Sigmoid colon (tissue), 3 donors: Measurements from ENCODE around the gene USO1.

Source experiments
- POLR2A ChIP-seq, 2 donors: fragments of 450-650 bp; IDR thresholded peaks; one replicate each; pipeline ENCODE4 v1.6.1; 2016; ENCODE audit warnings: antibody characterized with exemption in 2 of 2, mild to moderate bottlenecking in 2 of 2, moderate library complexity in 2 of 2
- TF ChIP-seq, protein P1 (sequence below), 4 experiments: fragments of 450-650 bp in 3 of 4; fragments of 200-600 bp in 1 of 4; IDR thresholded peaks; one replicate each; pipeline ENCODE4 v1.5.1; 2016 to 2019; ENCODE audit warnings: antibody characterized with exemption in 4 of 4, mild to moderate bottlenecking in 3 of 4, moderate library complexity in 2 of 4

DNA sequence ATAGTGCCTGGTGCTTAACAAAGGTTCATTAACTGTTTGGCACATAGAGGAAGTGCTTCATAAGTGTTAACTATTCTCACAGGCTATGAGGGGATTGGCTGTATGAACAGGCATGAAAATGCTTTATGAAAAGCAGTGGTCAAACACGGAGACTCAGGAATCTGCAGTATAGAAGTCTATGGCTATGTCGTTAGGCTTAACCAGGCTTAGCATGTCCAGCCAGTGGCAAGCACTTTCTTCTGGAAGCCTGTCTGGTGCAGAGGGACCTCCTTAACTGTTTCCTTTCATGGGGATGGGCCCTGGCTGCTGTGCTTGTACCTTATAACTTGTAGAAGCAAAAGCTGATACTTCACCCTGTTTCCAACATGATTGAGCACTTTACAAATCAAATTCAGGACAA is 99.4 kb downstream of the USO1 start:
- TF ChIP-seq POLR2A (IDR thresholded peaks at IDR 0.05), result no peak
- TF ChIP-seq, protein P1, sequence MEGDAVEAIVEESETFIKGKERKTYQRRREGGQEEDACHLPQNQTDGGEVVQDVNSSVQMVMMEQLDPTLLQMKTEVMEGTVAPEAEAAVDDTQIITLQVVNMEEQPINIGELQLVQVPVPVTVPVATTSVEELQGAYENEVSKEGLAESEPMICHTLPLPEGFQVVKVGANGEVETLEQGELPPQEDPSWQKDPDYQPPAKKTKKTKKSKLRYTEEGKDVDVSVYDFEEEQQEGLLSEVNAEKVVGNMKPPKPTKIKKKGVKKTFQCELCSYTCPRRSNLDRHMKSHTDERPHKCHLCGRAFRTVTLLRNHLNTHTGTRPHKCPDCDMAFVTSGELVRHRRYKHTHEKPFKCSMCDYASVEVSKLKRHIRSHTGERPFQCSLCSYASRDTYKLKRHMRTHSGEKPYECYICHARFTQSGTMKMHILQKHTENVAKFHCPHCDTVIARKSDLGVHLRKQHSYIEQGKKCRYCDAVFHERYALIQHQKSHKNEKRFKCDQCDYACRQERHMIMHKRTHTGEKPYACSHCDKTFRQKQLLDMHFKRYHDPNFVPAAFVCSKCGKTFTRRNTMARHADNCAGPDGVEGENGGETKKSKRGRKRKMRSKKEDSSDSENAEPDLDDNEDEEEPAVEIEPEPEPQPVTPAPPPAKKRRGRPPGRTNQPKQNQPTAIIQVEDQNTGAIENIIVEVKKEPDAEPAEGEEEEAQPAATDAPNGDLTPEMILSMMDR (IDR thresholded peaks at IDR 0.05), result no peak
